ENCODE data around the gene ADRA1B.

Gene ADRA1B

DNA sequence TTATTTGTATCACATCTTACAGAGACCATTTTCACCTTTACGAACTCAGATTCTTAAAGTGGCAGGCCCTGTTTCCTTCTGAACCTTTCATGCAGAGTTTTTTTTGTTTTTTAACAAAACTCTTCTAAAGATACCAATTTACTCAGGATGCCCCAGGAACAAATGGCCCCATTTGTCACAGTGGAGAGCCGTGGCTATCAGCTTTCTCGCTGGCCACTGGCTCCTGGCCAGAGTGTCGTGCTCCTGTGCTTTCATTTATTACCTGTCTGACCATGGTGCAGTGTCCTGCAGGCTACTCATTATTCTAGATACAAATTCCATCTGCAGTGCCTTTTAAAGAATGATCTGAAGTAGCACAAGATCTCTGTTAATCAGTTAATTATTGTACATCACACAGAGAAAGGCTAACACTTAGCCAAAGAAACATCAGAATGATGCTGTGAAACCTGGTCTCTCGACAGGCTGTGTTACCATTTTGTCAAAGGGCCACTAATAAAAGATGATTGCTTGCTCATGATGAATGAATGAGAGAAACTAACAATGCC, 27.8 kb downstream of the ADRA1B start:
- Histone ChIP-seq H3K27ac (no peak overlapping the region), H3K36me3 (ENCODE audit: insufficient read depth, low read length) (no peaks in the 10 kb centered on the region), H3K4me3 (no peak overlapping the region), H3K9me3 (ENCODE audit: low read depth, low read length) (no peaks in the 10 kb centered on the region), H3K9ac (ENCODE audit: insufficient read length) (no peak overlapping the region)
- TF ChIP-seq POLR2AphosphoS5 (IDR thresholded peaks at IDR 0.05; ENCODE audit: borderline replicate concordance, low read depth, low read length): no peak
- no peak for TF ChIP-seq FOXP2 (optimal IDR thresholded peaks at IDR 0.05; ENCODE audit: control extremely low read depth, extremely low read length, insufficient read depth)
- TF ChIP-seq EZH2 (IDR thresholded peaks at IDR 0.05): no peak
- no peak for DNase-seq (ENCODE audit: low read depth, low spot score)

DNA sequence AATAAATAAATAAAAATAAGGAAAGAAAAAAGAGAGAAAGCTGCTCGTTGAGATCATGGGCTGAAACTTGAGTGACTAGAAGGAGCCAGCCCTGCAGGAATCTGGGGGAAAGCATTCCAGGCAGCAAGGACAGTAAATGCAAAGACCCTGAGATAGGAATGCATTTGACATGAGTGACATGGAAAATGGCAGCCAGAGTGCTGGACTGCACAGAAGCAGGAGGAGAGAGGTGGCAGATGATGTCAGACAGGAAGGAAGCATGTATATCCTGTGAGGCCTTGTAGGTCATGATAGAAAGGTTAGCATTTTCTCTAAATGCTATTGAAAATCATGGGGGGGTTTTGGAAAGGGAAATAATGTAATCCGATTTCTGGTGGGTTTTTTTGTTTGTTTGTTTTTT, 29.1 kb downstream of the ADRA1B start:
- H3K9ac ChIP-seq (ENCODE audit: insufficient read length): no peak overlapping the region
- no peaks in the 10 kb centered on the region for H3K36me3 ChIP-seq (ENCODE audit: insufficient read depth, low read length)
- no peaks in the 10 kb centered on the region for H3K9me3 ChIP-seq (ENCODE audit: low read depth, low read length)
- no peak for DNase-seq (ENCODE audit: low read depth, low spot score)
- H3K4me3 ChIP-seq: no peak overlapping the region
- no peak overlapping the region for H3K27ac ChIP-seq
- TF ChIP-seq FOXP2 (optimal IDR thresholded peaks at IDR 0.05; ENCODE audit: control extremely low read depth, extremely low read length, insufficient read depth) (no peak), EZH2 (IDR thresholded peaks at IDR 0.05) (no peak), POLR2AphosphoS5 (IDR thresholded peaks at IDR 0.05; ENCODE audit: borderline replicate concordance, low read depth, low read length) (no peak)

DNA sequence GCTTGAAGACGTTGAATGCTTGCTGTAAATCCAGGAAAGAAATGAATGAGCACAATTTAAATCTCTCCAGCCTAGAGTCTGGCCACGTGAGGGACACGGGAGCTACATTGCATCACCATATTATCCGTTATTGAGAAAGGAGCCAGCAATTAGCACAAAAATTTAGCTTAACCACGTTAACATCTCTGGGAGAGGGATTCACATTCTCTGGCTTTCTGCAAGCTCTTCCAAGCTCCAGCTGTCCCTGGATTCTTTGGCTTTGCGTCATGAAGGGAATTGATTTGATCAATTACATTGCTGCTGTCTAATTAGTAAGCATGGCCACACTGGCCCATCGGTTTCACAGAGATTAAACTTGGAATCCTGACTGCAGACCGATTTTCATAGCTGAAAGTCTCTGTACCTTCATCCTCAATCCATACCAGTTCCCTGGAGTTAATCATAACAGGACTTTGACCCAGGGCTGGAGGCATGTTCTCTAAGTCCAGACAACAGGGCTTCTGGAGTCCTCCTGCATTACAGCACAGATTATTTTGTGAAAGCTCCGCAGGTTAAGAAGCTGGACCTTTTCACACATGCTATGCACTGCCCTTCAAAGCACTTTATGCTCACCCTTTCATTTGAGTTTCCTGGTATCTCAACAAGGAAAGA, 31.6 kb downstream of the ADRA1B start:
- DNase-seq (ENCODE audit: low read depth, low spot score): no peak
- no peak overlapping the region for H3K9ac ChIP-seq (ENCODE audit: insufficient read length)
- no peak overlapping the region for H3K27ac ChIP-seq
- H3K36me3 ChIP-seq (ENCODE audit: insufficient read depth, low read length): no peaks in the 10 kb centered on the region
- H3K4me3 ChIP-seq: no peak overlapping the region
- TF ChIP-seq FOXP2 (optimal IDR thresholded peaks at IDR 0.05; ENCODE audit: control extremely low read depth, extremely low read length, insufficient read depth) (no peak), EZH2 (IDR thresholded peaks at IDR 0.05) (no peak), POLR2AphosphoS5 (IDR thresholded peaks at IDR 0.05; ENCODE audit: borderline replicate concordance, low read depth, low read length) (no peak)
- no peaks in the 10 kb centered on the region for H3K9me3 ChIP-seq (ENCODE audit: low read depth, low read length)

DNA sequence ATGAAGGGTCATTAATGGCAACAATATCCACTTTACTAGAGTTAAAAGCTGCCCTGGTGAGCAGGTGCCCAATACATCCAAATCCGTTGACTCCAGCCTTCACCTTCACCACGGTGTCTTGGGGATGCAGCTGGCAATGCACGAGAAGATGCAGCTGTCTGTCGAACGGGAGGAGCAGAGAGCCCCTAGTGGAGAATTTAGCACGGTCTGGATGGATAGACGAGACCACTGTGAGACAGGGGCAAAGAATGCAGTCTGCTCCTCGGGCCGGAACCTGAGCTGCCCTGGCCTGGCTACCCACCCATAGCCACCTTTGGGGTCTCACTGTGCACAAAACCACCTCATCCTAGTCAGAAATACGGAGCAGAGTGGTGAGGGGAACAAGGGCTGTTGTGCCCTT, 35.1 kb downstream of the ADRA1B start:
- H3K9ac ChIP-seq (ENCODE audit: insufficient read length): no peak overlapping the region
- no peak overlapping the region for H3K27ac ChIP-seq
- TF ChIP-seq FOXP2 (optimal IDR thresholded peaks at IDR 0.05; ENCODE audit: control extremely low read depth, extremely low read length, insufficient read depth) (no peak), POLR2AphosphoS5 (IDR thresholded peaks at IDR 0.05; ENCODE audit: borderline replicate concordance, low read depth, low read length) (no peak), EZH2 (IDR thresholded peaks at IDR 0.05) (no peak)
- DNase-seq (ENCODE audit: low read depth, low spot score): no peak
- no peaks in the 10 kb centered on the region for H3K36me3 ChIP-seq (ENCODE audit: insufficient read depth, low read length)
- no peak overlapping the region for H3K4me3 ChIP-seq
- H3K9me3 ChIP-seq (ENCODE audit: low read depth, low read length): no peaks in the 10 kb centered on the region

DNA sequence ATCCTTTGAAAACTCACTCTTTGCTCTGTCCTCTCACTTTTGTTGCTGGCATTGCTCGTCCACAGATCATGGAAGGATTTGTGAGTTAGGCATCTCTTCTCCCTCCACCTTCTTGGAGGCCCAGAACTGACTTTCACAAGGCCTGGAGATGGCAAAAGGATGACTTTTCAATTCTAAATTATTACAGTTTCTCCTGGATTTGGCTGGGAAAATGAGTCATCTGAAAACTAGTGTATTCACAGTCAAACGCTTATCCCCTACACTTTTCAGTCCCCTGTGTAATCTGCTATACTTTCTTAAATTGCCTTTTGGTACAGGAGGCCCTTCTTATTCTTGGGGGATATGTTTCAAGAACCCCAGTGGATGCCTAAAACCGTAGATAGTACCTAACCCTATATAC, 35.6 kb downstream of the ADRA1B start:
- Histone ChIP-seq H3K4me3 (no peak overlapping the region), H3K9ac (ENCODE audit: insufficient read length) (no peak overlapping the region), H3K36me3 (ENCODE audit: insufficient read depth, low read length) (no peaks in the 10 kb centered on the region), H3K27ac (no peak overlapping the region), H3K9me3 (ENCODE audit: low read depth, low read length) (no peaks in the 10 kb centered on the region)
- DNase-seq (ENCODE audit: low read depth, low spot score): no peak
- TF ChIP-seq POLR2AphosphoS5 (IDR thresholded peaks at IDR 0.05; ENCODE audit: borderline replicate concordance, low read depth, low read length) (no peak), EZH2 (IDR thresholded peaks at IDR 0.05) (no peak), FOXP2 (optimal IDR thresholded peaks at IDR 0.05; ENCODE audit: control extremely low read depth, extremely low read length, insufficient read depth) (no peak)

DNA sequence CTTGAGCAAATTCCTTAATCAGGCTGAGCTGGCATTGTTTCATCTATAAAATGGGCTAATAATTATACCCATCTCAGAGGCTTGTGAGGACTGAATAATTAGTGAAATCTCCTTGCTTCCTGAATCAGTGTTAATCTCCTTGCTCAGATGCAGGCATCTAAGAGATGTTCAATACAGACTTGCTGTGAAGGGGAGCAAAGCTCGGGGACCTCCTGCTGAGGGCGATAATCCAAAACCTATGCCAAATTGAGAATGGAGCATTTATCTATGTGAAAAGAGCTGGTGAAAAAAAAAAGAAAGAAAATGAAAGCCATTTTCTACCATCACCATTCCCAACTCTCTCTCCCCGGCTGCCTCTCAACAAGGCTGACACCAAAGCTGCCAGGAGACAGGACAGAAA, 37.3 kb downstream of the ADRA1B start:
- Histone ChIP-seq H3K9ac (ENCODE audit: insufficient read length) (no peak overlapping the region), H3K4me3 (no peak overlapping the region), H3K27ac (no peak overlapping the region), H3K36me3 (ENCODE audit: insufficient read depth, low read length) (no peaks in the 10 kb centered on the region), H3K9me3 (ENCODE audit: low read depth, low read length) (no peaks in the 10 kb centered on the region)
- DNase-seq (ENCODE audit: low read depth, low spot score): no peak
- TF ChIP-seq POLR2AphosphoS5 (IDR thresholded peaks at IDR 0.05; ENCODE audit: borderline replicate concordance, low read depth, low read length) (no peak), EZH2 (IDR thresholded peaks at IDR 0.05) (no peak), FOXP2 (optimal IDR thresholded peaks at IDR 0.05; ENCODE audit: control extremely low read depth, extremely low read length, insufficient read depth) (no peak)

DNA sequence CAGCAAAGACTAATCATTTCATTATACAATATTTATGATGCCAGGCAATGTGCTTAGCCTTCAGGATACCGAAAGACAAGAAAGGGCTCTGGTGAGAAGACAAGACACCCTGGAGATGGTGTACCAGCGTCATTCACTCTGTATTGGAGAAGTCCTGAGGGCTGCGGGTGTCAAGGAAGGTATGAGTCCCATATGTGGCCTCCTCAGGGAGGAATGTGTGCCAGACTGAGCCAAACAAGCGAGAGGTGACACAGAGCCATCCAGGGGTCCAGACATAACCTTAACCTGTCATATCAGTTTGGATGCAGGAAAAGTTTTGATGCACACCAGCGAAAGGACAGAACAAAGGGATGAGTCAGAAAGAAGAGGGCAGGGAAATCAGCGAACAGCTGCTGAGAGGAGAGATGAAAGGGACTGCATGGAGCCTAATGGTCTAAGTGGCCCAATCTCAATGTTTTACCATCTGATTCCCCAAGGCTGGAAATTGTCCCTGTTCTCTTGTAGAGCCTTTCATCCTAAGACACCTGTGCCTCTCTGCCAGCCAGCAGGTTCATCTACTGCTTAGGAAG, 38.9 kb downstream of the ADRA1B start:
- Histone ChIP-seq H3K36me3 (ENCODE audit: insufficient read depth, low read length) (no peaks in the 10 kb centered on the region), H3K4me3 (no peak overlapping the region), H3K27ac (no peak overlapping the region), H3K9me3 (ENCODE audit: low read depth, low read length) (no peaks in the 10 kb centered on the region), H3K9ac (ENCODE audit: insufficient read length) (no peak overlapping the region)
- TF ChIP-seq POLR2AphosphoS5 (IDR thresholded peaks at IDR 0.05; ENCODE audit: borderline replicate concordance, low read depth, low read length): no peak
- no peak for TF ChIP-seq EZH2 (IDR thresholded peaks at IDR 0.05)
- no peak for TF ChIP-seq FOXP2 (optimal IDR thresholded peaks at IDR 0.05; ENCODE audit: control extremely low read depth, extremely low read length, insufficient read depth)
- DNase-seq (ENCODE audit: low read depth, low spot score): no peak

DNA sequence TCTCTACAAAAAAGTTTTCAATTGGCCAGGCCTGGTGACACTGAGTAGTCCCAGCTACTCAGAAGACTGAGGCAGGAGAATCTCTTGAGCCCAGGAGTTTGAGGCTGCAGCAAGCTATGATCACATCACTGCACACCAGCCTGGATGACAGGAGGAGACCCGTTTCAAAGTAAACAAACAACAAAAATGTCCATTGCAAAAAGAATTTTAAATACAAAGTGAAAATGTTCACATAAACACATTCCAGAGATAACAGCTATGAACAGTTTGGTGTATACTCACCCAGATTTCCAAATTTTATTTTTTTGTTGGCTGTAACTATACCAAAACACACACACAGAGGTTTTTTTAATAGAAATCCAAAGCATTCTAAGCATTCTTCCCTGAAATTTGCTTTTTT, 39.8 kb downstream of the ADRA1B start:
- Histone ChIP-seq H3K27ac (no peak overlapping the region), H3K36me3 (ENCODE audit: insufficient read depth, low read length) (no peaks in the 10 kb centered on the region), H3K9me3 (ENCODE audit: low read depth, low read length) (no peaks in the 10 kb centered on the region), H3K9ac (ENCODE audit: insufficient read length) (no peak overlapping the region), H3K4me3 (no peak overlapping the region)
- no peak for TF ChIP-seq FOXP2 (optimal IDR thresholded peaks at IDR 0.05; ENCODE audit: control extremely low read depth, extremely low read length, insufficient read depth)
- TF ChIP-seq EZH2 (IDR thresholded peaks at IDR 0.05): no peak
- TF ChIP-seq POLR2AphosphoS5 (IDR thresholded peaks at IDR 0.05; ENCODE audit: borderline replicate concordance, low read depth, low read length): no peak
- no peak for DNase-seq (ENCODE audit: low read depth, low spot score)
